Hepatic stellate cell (primary cell): ENCODE data around the gene ZNF32.

Experiments
- DNase-seq: peaks from one replicate; pipeline ENCODE4 v3.0.0; 2011; ENCODE audit warnings: low spot score

The ZNF32 gene, protein sequence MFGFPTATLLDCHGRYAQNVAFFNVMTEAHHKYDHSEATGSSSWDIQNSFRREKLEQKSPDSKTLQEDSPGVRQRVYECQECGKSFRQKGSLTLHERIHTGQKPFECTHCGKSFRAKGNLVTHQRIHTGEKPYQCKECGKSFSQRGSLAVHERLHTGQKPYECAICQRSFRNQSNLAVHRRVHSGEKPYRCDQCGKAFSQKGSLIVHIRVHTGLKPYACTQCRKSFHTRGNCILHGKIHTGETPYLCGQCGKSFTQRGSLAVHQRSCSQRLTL

DNA sequence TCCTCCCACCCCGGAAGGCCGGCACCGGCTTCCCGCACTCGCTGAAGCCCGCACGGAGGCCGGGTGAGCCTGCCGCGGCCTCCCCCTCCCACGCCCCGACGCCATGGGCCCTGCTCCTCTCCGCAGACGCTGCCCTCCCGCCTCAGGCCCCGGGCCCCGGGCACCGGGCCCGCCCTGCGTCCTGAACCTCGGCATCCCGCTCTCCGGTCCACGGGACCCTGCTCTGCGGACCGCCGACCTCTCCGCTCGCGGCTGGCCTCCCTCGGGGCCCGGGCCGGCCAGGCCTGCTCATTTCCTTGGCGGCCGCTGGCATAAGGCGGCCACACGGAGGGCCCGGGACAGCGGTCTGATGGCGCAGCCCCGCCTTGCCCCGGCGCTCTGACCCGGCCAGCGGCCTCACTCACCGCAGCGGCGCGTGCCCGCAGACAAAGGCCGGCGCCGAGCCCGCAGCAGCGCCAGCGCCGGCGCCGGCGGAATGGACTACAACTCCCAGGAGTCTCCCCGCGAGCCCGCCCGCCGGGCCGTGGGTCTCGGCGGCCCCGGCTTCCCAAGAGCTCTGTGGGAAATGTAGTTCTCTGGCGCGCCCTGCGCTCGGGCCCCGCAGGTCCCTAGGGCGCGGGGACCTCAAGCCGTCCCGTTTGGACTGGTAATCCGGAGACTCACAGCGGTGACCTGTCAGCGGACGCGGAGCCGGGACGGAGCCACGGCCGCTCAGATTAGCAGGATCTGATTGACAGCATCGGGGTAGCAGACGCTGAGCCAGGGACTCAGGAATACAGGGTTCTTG, at the start of gene ZNF32:
Gene ZNF32, minus strand, starts transcription at position 484 of the 787 bp plus-strand sequence. CDS start 2,748 bp downstream, outside the sequence.
- peak; percentile 87 for DNase-seq

DNA sequence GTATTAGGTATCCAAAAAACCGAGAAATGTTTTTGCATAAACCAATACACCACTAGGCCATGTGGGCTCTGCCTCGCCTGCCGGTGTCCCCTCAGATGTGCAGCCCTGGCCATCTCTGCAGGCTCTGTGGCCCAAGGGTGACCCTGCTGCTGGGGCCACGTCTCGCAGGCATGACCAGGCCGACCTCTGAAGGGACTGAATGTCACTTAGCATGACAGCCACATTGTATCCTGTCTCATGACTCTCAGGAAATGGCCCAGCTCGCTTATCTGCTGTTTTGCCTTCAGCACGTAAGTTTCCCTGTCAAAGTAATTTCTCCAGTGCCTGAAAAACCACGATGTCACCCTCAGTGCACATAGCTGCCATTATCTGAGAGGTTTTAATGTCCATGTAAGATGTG, 49.5 kb upstream of the ZNF32 start:
- no peak for DNase-seq

DNA sequence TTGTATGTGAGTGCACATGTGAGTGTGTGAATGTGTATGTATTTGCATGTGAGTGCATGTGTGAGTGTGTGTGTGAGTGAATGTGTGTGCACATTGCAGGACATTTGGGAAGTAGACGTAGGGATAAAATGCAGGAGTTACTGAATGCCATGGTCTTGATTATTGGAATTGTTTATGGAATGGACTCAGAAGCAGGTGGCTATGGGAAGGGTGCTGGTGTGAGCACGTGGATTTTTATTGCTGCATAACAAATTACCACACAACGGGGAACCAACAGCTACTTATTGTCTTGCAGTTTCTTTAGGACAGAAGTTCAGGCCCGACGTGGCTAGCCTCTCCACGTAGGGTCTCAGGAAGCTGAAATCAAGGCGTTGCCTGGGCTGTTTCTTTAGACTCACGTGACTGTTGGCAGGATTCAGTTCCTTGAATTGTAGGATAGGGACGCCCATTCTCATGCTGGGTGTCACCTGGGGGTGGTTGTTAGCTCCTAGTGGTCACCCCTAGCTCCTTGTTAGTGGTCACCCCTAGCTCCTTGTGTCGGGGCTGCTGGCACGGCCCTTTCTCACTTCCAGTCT, 48.3 kb upstream of the ZNF32 start:
- DNase-seq, result no peak

- DNase-seq, result no peak
Observed at GRCh38 chr10:43695730-43696129, 47.0 kb upstream of the ZNF32 start.

DNA sequence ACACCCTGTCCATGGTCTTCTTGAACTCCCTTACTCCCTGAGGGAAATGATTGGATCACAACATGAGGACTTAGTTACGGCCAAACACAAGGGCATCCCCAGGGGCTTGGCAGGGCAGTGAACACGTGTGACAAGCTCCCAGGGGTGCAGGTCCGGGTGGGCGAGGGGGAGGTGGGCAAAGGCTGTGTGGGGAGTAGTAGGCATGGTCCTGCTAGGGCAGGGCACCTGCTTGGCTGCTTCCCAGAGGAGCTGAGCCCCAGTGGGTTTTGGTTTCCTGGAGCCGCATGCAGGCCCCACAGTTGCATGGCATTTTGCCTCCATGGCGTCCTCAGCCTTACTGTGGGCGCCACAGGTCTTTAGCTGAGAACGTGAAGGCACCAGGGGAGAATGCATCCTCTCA, 46.6 kb upstream of the ZNF32 start:
- no peak for DNase-seq

DNA sequence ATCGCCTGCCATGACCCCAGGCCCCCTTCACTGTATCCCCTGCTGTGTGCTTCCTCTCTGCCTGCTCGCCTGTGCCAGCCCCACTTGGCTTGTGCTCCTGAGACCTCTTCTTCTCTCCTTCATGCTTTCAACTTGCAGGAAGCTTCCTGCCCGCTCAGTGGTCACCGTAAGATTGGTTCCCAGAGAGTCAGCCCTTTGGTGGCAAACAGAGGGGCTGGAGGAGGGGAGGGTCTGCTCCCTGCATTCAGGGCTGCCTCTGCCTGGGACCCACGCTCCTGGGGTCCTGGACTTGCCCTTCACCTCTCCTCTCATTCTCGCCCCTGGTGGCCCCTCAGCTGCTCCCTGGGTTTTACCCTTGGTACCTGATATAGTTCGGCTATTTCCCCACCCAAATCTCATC, 45.8 kb upstream of the ZNF32 start:
- no peak for DNase-seq

DNA sequence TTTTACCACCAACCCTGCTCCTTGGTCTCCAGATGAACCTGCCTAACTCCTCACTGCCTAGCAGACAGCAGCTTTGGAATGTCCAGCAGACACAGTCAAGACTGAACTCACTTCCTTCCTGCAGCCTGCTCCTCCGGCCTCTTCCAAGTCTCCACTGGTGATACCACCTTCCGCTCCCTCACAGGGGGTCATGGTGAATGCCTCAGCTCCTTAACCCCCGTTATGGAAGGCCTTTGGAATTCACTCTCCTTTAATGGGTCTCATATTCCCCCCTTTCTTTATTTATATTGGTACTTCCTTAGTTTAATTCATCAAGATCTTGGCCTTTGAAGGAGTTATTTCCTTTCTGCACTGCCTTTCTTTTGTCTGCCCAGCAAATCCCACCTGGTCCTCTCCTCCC, 44.9 kb upstream of the ZNF32 start:
- no peak for DNase-seq

- no peak for DNase-seq
Observed at GRCh38 chr10:43692051-43692825, 43.6 kb upstream of the ZNF32 start.

GRCh38 chr10:43691485-43691884, 42.8 kb upstream of the ZNF32 start:
- DNase-seq, result peak; percentile 63

DNA sequence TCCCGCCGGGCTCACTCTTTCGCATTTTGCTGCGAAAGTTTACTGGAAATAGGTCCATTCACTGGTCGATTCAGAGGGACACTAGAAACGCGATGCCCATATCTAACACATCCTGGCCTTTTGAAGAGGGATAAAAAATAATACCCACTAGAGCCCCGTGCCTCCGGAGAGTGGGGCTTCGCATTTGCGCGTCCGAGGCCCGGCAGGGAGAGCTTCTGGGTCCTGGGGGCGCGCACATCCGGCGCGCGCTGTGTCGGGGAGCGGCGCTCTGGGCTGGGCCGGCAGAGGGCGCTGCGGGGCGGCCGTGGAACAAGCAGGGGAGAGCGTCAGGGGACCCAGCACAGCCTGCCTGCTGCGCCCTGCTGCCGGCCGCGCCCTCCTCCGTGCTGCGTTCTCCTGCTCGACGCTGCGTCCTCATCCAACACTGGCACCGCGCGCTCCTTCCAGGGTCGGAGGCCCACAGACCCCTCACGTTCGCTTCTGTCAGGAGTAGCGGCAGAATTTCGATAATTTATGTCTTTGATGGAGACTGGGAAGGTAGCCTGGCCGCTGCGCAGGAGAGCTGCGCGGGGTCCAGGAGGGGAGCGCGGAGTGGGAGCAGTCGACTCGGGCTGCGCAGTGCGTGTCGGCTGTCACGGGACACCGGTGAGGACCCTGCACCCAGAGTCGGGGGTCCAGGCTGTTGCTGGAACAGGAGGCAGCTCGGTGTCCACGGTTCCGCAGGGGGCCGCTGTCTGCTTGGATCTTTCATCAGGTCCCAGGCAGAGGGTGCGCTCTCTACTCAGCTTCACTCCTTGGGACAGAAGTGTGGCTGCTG, 41.5 kb upstream of the ZNF32 start:
- peak; percentile 88 for DNase-seq

GRCh38 chr10:43689618-43689954, 40.9 kb upstream of the ZNF32 start:
- DNase-seq, result no peak

DNA sequence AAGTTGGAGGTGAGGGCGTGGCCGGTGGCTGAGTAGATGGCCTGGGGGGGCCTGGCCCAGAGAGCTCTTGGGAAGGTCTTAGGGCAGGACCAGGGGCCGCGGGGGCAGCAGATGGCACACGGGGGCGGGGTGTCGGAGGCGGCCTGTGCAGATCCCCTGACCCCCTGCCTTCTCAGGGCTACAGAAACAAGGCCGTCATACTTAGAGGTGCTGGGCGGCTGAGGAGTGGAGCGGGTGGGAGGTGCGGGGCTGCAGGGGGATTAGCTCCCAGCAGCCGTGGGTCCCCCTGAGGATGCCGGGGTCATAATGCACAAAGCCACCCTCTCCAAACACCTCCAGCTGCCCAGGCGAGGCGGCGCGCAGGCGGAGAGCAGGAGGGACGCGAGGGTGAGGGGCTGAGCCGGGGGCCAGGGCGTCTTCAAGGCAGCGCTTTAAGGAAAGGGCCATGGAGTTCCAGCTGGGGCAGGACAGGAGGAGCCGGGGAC, 40.4 kb upstream of the ZNF32 start:
- DNase-seq, result no peak

- no peak for DNase-seq
Observed at GRCh38 chr10:43688348-43688892, 39.7 kb upstream of the ZNF32 start.

DNA sequence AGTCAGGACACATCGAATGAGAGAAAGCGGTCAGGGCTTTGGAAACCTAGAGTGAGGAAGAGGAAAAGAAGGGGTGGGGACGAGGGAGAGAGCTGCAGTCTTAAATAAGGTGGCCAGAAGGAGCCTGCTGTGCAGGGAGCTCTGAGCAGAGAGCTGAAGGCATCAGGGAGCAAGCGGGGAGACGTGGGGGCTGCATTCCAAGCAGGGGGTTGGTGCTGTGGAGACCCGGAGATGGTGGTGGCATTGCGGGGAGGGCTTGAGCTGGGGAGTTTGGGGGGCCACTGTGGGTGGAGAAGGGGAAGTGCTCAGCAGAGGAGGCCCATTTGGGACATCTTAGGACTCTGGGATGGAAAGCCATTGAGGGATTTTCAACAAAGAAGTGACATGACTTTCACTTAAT, 38.7 kb upstream of the ZNF32 start:
- no peak for DNase-seq

GRCh38 chr10:43686414-43686813, 37.7 kb upstream of the ZNF32 start:
- DNase-seq, result no peak

- no peak for DNase-seq
Observed at GRCh38 chr10:43685744-43686143, 37.1 kb upstream of the ZNF32 start.

- no peak for DNase-seq
Observed at GRCh38 chr10:43684292-43684559, 35.5 kb upstream of the ZNF32 start.

DNA sequence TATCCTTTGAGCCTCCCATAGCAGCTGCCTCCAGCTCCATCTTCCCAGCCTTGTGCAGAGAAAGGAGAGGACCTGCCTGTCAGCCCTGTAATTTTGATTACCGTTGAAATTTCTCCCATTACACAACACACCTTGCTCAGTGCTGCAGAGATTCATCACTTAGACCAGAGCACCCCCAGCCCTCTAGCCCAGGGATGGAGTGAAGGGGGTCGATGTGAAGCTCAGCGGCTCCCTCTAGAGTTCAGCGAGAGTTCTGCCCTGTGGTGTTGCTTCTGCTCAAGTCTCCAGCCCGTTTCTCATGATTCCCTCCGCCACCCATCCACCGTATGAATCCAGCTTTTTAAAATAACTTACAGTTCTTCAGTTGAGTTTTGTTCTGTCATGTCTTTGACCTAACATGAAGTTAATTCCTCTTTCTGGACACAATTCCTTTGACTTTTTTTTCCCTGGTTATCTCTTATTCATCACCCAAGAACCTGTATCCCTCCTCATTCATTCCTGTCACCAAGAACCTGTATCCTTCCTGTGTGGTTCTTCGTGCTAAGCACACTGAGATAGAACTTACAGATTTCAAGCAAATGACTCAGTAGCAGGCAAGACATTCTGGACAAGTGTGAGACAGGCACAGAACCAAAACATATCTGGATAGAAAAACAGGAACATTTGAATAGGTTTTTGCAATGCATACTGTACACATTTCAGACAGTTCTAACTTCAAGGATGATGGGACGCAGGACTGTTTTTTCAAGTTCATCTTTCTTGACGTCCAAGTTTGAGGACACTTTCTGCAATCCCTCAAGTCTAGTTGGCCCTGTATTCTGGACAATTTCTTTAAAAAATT, 35.0 kb upstream of the ZNF32 start:
- DNase-seq, result peak; percentile 29

DNA sequence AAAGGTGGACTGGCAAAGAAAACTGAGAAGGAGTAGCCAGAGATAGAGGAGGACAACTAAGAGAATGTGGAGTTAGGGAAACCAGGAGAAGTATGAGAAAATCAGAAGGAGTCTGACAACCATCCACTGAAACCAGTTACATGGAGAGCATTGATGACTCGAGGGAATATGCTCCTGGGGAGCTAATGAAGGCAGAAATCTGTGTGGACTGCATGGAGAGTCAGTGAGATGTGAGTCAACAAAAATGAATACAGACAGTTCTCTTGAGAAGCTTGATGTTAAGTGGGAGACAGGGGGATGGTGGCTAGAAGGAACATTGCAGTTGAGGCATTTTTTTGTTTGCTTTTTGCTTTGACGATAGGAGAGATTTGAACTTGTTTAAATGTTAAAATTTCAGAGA, 34.3 kb upstream of the ZNF32 start:
- DNase-seq, result peak; percentile 60

- no peak for DNase-seq
Observed at GRCh38 chr10:43681721-43682120, 33.0 kb upstream of the ZNF32 start.

DNA sequence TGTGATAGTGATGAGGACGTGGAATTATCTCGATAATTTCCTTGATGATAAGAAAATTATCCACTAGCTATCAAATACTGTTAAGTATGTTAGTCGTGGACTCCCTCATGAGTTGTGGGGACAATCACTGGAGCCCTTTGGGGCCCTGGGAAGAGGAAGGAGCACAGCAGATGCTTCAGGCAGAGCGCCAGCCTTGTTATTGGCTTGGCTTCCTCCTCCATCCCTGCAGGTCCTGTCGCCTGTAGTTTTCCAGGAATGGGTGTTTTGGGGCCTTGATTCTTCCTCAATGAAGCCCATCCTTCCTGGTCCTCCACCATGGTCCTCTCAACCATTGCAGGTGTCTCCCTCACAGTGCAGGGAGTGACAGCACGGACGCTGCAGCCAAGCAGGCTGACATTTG, 32.5 kb upstream of the ZNF32 start:
- no peak for DNase-seq
